Endothelial cell of hepatic sinusoid (primary cell): ENCODE measurements around the gene AADACL4.

Source experiments
- in situ Hi-C: cut with HindIII; loops from 2 replicates; pipeline ENCODE4 v1.10.0; 2017; ENCODE audit warnings: low sequenced_read_pairs

The AADACL4 gene

DNA sequence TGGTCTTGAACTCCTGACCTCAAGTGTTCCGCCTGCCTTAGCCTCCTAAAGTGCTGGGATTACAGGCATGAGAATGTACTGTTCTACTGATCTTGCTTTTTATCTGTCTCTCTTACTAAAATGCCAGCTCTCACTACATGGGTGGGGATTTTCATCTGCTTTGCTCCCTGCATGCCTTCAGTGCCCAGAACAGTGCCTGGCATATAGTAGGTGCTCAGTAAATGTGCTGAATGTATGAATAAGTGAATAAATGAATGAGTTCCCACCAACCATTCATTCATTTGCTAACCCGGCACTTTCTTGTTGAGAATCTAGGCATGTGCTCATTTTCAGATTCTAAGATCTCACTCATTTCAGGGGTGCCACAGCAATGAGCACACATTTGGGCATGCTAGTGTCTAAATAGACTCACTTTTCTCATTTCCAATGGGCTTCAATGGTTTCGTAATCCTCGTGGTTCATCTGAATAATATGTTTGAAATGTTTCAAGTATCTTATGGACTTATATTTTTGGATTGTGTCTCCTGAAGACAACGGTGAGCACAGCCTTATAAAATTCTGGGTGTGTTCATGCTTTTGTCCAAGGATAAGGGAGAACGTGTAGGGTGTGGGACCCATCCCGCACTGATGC is 33.5 kb upstream of the AADACL4 start:
- in situ Hi-C loops, result no loop called here

DNA sequence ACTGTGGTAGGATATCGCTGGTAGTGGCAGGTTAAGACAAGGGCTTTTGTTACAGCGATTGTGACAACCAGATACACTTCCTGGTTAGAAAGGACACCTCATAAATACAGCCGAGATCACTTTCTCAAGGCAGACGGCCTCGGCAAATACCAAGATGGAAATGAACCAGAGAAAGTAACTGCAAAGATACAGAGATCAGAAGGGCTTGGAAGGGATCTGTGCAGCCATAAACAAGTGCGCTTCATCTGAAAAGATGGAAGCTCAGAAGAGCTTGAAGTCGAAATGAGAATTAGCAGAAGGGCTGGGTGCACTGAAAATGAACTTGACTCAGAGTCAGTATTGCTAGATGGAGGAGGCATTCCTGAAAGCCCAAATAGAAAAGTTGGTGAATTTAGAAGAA is 32.9 kb upstream of the AADACL4 start:
- in situ Hi-C loops, result no loop called here

- in situ Hi-C loops, result no loop called here
Observed at GRCh38 chr1:12613180-12613579, 30.7 kb upstream of the AADACL4 start.

DNA sequence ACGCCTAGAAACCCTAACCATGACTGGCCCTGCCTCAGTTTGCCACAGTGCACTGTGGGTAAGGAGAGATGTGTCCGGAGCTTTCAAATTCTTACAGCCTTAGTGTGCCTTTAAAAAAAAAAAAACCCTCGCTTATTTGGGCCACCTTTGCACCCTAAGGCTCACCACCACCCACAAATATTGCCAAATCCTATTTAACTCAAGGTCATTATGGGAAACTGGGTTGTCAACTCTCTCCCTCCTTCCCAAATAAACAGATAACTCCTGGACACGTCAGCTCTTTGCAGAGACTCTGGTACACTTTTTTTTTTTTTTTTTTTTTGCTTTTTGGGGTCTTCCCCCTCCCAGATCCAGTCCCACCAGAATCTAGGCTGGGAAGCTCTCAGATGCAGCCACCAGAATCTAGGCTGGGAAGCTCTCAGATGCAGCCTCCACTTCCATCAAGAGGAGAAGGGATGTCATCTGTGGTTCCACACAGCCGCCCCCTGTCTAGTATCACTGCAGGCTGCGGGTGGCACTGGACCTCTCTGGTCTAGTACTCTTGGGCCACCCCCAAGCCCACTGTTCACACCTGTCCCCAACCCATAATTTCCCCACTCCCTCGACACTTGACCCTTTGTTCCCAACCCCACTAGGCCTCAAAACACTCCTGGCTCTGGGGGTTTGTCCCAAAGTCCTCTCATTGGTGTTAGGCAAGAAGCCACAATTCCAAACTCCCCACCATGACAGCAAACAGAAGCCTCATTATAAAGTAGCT is 29.3 kb upstream of the AADACL4 start:
- in situ Hi-C loops, result no loop called here

DNA sequence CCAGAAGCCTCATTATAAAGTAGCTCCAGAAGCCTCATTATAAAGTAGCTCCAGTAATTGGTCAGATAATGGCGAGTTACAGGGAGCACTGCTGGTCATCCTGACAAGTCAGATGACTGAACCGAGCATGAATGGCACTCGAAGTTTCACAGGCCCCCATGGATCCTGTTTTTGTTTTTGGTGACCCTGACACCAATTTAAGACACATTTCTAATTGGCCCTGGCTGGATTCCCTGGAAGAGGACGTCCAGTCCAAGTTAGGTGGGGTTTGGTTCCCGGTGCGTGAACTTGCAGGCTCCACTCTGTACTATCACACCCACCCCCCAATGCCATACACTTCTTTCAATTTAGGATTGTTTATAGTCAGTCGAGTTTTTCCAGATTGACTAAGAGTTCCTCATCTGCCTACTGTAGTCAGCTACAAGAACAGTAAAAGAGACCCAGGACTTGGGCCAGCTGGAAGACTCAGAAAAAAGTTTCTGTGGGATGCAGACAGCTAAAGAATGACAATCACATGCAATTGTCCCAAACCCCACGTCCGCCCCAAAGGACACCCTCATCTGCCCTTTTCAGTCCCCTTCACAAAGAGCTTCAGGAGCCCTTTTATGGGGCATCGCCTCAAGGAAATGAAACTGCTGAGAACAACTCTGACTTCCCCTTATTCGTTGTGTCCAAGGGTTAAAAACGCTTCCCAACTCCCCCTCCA is 28.6 kb upstream of the AADACL4 start:
- in situ Hi-C loops, result no loop called here

DNA sequence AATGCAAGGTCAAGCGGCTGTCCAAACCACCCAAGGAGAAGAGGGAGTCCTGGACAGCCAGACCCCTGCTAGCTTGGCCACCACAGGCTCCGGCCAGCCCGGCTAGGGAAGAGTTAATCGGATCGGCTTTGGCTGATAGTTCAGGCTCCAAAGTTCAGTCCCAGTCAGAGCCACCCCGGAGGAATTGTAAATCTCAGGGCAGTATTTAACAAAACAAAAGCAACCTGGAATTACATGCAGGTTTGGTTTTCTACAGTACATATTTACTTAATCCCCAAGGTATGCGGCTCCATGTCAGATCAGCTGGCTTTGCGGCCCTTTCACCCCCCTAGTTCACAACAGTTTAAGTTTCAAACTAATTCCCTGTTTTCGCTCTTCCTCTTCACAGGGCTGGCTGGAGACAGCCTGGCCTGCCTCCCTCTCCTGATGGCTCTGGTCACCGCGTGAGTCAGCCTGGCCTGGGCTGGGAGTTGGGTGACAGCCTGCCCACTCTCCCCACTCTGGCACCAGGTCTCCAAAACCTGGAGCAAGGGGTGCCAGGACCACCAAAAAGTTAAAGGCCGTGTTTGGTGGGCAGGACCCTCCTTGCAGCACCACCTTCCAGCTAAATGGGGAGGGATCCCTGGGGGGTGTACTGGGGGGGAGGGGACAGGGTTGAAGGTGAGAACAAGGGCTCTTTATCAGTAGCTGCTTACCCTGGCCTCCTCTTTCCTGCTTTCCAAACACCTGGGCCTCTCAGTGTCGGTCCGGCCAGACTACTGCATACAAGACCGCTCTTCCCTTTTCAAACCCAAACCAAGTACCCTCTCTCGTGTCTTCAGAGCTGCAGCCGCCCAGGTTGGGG is 27.8 kb upstream of the AADACL4 start:
- in situ Hi-C loops, result no loop called here

DNA sequence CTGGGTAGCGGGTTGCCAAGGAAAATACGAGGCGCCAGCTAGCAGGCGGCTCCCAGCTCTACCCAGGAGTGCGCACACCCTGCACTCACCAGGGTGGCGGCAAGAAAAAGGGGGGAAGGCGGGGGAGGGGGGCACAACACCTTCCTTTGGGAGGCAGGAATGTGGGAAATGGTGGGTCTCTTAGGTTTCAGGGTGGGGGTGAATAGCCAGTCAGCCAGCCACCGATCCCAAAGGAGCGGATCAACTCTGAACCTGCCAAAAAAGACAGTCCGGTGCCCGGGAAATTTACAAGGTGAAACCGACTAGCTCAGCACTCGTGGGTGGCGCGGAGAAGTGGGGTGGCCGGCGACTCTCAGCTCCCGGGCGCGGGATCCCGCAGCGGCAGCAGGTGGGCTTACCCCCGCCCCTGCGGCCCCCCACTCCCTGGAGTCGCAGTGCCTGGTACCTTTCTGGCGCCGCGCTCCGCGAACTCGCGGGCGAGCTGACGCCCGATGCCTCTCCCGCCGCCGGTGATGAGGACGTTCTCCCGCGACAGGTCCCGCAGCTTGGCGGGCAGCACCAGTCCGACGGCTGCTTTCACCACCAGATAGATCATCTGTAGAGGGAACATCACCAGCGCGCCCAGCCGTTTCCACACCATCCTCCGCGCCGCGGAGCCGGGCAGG is 27.0 kb upstream of the AADACL4 start:
- in situ Hi-C loops, result no loop called here

- in situ Hi-C loops, result no loop called here
Observed at GRCh38 chr1:12617511-12617900, 26.4 kb upstream of the AADACL4 start.

- in situ Hi-C loops, result no loop called here
Observed at GRCh38 chr1:12617901-12618660, 25.8 kb upstream of the AADACL4 start, which contains the start of gene DHRS3. DHRS3 (minus strand) TSS chr1:12618210; CDS start chr1:12617348, 862 bp downstream.

GRCh38 chr1:12618661-12618964 is 25.3 kb upstream of the AADACL4 start:
- in situ Hi-C loops, result no loop called here

DNA sequence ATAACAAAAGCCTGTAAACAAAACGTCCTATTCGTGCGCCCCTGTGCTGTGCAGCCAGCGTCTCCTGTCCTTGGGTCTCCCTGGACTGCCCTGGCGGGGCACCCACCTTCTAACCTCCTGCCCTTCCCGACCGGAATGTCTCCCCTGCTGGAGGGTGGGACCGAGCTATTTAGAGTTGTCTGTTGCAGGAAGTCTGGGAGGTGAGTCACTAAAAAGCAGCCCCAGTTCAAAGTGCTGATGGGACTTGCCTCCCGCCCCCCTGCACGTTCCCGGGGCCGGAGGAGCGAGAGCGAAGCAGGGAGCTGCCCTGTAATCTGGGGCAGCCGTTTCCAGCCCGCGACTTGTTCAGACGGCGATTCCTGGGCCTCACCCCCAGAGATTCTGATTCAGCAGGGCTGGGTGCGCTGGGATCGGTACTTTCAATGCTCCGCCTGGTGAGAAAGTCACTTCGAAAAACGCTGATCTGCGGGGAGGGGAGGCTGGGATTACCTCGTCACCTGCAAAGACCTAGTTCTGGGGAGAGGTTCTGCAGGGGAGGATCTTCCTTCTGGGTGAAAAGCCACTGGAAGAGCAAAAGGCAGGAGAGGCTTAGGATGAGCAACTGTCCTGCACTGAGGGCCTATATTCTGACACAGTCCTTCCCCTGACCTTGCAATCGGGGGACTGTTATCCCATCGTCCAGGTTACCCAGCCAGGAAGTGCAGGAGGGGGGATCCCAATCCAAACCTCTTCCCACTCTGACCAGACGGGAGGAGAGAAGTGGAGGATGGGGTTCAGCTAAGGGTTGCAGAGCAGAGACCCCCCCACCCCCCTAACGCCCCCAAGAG is 24.7 kb upstream of the AADACL4 start:
- in situ Hi-C loops, result no loop called here

- in situ Hi-C loops, result no loop called here
Observed at GRCh38 chr1:12619792-12620487, 23.9 kb upstream of the AADACL4 start.

DNA sequence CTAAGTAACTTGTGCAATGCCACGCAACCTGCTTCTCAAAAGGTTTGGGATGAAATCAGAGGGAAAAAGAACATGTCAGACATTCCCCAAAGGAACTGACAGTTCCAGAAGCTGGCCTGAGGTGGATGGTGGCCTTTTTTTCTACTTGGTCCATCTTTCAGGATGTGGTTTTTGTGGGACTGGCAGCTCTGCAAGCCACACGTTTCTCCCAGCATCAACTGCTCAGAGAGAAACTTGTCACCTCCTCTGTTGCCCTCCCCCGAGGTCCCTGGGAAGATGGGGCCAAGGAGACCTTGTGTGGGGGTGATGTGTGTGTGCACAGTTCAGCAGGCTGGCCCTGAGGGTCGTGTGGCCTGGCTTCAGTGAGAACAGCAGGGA is 23.4 kb upstream of the AADACL4 start:
- in situ Hi-C loops, result no loop called here

GRCh38 chr1:12620931-12621330 is 23.0 kb upstream of the AADACL4 start:
- in situ Hi-C loops, result no loop called here

GRCh38 chr1:12621346-12622335 is 22.2 kb upstream of the AADACL4 start:
- in situ Hi-C loops, result no loop called here

DNA sequence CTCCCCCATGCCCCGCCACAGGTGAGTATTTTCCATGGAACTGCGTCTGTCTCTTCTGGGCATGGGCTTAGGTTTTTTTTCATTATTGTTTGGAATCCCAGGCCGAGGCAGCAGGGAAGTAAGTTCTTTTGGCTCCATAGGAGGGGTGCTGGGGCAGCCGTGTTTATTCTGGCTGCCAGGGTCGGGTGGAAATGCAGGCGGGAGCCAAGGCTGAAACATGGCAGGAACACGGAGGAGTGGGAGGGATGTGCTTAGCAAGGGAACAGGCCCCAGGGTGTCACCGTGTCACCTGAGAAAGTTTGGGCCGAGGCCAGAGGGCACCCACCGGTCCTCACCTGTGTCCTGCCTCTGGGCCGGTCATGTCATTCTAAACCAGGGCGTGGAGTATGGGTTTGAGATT is 21.4 kb upstream of the AADACL4 start:
- in situ Hi-C loops, result no loop called here

- in situ Hi-C loops, result loop anchor here (25.0 kb wide), 1 partner anchor 513 kb away; no protein-coding TSS in a partner anchor
Observed at GRCh38 chr1:12625276-12625675, 18.6 kb upstream of the AADACL4 start.
